GM23338 (cell line): ENCODE measurements around the gene NPHP3. TPM values are rescaled to one million over a fixed set of nuclear protein-coding genes. Genes with fewer than 3 reads are reported as not detected.

Source experiments
- CREB1 ChIP-seq: fragments of 250-450 bp; sonication (Bioruptor Pico); IDR thresholded peaks from 2 replicates; pipeline ENCODE4 v1.5.0; 2020; ENCODE audit warnings: low read depth, mild to moderate bottlenecking, moderate library complexity
- CTCF ChIP-seq, 2 experiments: fragments of 200-600 bp in 1 of 2; sonication (generic) in 1 of 2; conservative IDR thresholded peaks; 2 replicates each; pipeline versions ENCODE4 v1.5.1 to v1.6.1; 2016 to 2017; ENCODE audit warnings: antibody characterized with exemption in 2 of 2, low read depth in 2 of 2, mild to moderate bottlenecking in 2 of 2, moderate library complexity in 1 of 2
- EZH2 ChIP-seq: fragments of 200-600 bp; sonication (generic); IDR thresholded peaks from one replicate; pipeline ENCODE4 v1.8.0; 2017; ENCODE audit warnings: antibody characterized with exemption, mild to moderate bottlenecking, low read depth; ENCODE audit not compliant: unreplicated experiment
- JUNB ChIP-seq: IDR thresholded peaks from one replicate; pipeline ENCODE4 v1.6.1; 2016; ENCODE audit warnings: antibody characterized with exemption; ENCODE audit not compliant: unreplicated experiment
- NANOG ChIP-seq: IDR thresholded peaks from 2 replicates; pipeline ENCODE4 v1.6.1; 2016; ENCODE audit warnings: antibody characterized with exemption, borderline replicate concordance
- STAT1 ChIP-seq: IDR thresholded peaks from one replicate; pipeline ENCODE4 v1.6.1; 2016; ENCODE audit warnings: antibody characterized with exemption; ENCODE audit not compliant: unreplicated experiment
- ZNF114 ChIP-seq: fragments of 250-450 bp; sonication (Bioruptor Pico); IDR thresholded peaks from 2 replicates; pipeline ENCODE4 v1.5.0; 2020; ENCODE audit warnings: mild to moderate bottlenecking, moderate library complexity
- polyA plus RNA-seq: library from polyadenylated mRNA; unstranded; fragments of >200 nt; fragmentation: Nextera tagmentation; extraction: Ambion mirVana; gene quantifications from 2 replicates; pipeline ENCODE4 v1.2.1, GENCODE V29; 2016
- total RNA-seq: library from RNA; depleted of rRNA; stranded (reverse); fragments of >200 nt; shearing (Covaris generic); gene quantifications from 2 replicates; pipeline ENCODE4 v1.2.3, GENCODE V29; 2014
- TF ChIP-seq, protein P1 (sequence below): fragments of 250-450 bp; sonication (Bioruptor Pico); IDR thresholded peaks from 2 replicates; pipeline ENCODE4 v1.5.0; 2020; ENCODE audit warnings: mild to moderate bottlenecking, moderate library complexity
- TF ChIP-seq, protein P2 (sequence below): IDR thresholded peaks from 2 replicates; pipeline ENCODE4 v1.6.1; 2016; ENCODE audit warnings: antibody characterized with exemption

Gene NPHP3
- total and polyA plus RNA-seq, 2 experiments from 2014 or later, result 8.4 to 12.0 TPM

GRCh38 chr3:132654721-132655120 lies 67.5 kb downstream of the NPHP3 start (continued):
- TF ChIP-seq, protein P1, sequence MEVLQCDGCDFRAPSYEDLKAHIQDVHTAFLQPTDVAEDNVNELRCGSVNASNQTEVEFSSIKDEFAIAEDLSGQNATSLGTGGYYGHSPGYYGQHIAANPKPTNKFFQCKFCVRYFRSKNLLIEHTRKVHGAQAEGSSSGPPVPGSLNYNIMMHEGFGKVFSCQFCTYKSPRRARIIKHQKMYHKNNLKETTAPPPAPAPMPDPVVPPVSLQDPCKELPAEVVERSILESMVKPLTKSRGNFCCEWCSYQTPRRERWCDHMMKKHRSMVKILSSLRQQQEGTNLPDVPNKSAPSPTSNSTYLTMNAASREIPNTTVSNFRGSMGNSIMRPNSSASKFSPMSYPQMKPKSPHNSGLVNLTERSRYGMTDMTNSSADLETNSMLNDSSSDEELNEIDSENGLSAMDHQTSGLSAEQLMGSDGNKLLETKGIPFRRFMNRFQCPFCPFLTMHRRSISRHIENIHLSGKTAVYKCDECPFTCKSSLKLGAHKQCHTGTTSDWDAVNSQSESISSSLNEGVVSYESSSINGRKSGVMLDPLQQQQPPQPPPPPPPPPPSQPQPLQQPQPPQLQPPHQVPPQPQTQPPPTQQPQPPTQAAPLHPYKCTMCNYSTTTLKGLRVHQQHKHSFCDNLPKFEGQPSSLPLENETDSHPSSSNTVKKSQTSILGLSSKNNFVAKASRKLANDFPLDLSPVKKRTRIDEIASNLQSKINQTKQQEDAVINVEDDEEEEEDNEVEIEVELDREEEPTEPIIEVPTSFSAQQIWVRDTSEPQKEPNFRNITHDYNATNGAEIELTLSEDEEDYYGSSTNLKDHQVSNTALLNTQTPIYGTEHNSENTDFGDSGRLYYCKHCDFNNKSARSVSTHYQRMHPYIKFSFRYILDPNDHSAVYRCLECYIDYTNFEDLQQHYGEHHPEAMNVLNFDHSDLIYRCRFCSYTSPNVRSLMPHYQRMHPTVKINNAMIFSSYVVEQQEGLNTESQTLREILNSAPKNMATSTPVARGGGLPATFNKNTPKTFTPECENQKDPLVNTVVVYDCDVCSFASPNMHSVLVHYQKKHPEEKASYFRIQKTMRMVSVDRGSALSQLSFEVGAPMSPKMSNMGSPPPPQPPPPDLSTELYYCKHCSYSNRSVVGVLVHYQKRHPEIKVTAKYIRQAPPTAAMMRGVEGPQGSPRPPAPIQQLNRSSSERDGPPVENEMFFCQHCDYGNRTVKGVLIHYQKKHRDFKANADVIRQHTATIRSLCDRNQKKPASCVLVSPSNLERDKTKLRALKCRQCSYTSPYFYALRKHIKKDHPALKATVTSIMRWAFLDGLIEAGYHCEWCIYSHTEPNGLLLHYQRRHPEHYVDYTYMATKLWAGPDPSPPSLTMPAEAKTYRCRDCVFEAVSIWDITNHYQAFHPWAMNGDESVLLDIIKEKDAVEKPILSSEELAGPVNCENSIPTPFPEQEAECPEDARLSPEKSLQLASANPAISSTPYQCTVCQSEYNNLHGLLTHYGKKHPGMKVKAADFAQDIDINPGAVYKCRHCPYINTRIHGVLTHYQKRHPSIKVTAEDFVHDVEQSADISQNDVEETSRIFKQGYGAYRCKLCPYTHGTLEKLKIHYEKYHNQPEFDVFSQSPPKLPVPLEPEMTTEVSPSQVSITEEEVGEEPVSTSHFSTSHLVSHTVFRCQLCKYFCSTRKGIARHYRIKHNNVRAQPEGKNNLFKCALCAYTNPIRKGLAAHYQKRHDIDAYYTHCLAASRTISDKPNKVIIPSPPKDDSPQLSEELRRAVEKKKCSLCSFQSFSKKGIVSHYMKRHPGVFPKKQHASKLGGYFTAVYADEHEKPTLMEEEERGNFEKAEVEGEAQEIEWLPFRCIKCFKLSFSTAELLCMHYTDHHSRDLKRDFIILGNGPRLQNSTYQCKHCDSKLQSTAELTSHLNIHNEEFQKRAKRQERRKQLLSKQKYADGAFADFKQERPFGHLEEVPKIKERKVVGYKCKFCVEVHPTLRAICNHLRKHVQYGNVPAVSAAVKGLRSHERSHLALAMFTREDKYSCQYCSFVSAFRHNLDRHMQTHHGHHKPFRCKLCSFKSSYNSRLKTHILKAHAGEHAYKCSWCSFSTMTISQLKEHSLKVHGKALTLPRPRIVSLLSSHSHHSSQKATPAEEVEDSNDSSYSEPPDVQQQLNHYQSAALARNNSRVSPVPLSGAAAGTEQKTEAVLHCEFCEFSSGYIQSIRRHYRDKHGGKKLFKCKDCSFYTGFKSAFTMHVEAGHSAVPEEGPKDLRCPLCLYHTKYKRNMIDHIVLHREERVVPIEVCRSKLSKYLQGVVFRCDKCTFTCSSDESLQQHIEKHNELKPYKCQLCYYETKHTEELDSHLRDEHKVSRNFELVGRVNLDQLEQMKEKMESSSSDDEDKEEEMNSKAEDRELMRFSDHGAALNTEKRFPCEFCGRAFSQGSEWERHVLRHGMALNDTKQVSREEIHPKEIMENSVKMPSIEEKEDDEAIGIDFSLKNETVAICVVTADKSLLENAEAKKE (CRISPR knock-in tag), result no peak
- TF ChIP-seq, protein P2, sequence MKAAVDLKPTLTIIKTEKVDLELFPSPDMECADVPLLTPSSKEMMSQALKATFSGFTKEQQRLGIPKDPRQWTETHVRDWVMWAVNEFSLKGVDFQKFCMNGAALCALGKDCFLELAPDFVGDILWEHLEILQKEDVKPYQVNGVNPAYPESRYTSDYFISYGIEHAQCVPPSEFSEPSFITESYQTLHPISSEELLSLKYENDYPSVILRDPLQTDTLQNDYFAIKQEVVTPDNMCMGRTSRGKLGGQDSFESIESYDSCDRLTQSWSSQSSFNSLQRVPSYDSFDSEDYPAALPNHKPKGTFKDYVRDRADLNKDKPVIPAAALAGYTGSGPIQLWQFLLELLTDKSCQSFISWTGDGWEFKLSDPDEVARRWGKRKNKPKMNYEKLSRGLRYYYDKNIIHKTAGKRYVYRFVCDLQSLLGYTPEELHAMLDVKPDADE, result no peak
- TF ChIP-seq STAT1 (no peak), JUNB (no peak), NANOG (no peak), ZNF114 (CRISPR knock-in tag) (no peak), CTCF (conservative IDR thresholded peaks at IDR 0.05; ENCODE audit: low read depth in 2 of 2) (no peak), EZH2 (no peak), CREB1 (CRISPR knock-in tag) (no peak)
